ENCODE data around the gene PPP1R10.
A peak's percentile ranks its signal among the peaks of the same experiment; 100 is the strongest.
"Not testable (repeated sequence)": the region's sequence is repeated elsewhere in the genome, so short reads cannot be mapped to it uniquely, and the experiment has no call there.

Gene PPP1R10

GRCh38 chr6:30597315-30598144 lies 19.5 kb downstream of the PPP1R10 start:
- DNase-seq, result not testable (repeated sequence)

- DNase-seq, result no peak
Measured at GRCh38 chr6:30592287-30592686, 24.8 kb downstream of the PPP1R10 start.

- no peak for DNase-seq
Measured at GRCh38 chr6:30591008-30591407, 26.0 kb downstream of the PPP1R10 start.

- DNase-seq, result no peak
Measured at GRCh38 chr6:30590509-30590908, 26.5 kb downstream of the PPP1R10 start.

- no peak for DNase-seq
Measured at GRCh38 chr6:30589754-30590358, 27.2 kb downstream of the PPP1R10 start.

- DNase-seq, result no peak
Measured at GRCh38 chr6:30583921-30584320, 33.1 kb downstream of the PPP1R10 start.

GRCh38 chr6:30578051-30578450 lies 39.0 kb downstream of the PPP1R10 start:
- no peak for DNase-seq

- DNase-seq, result no peak
Measured at GRCh38 chr6:30573113-30573512, 43.9 kb downstream of the PPP1R10 start.

- no peak for DNase-seq
Measured at GRCh38 chr6:30572148-30572547, 44.9 kb downstream of the PPP1R10 start.

GRCh38 chr6:30571762-30572082 lies 45.3 kb downstream of the PPP1R10 start:
- no peak for DNase-seq

- DNase-seq, result peak; percentile 58
Measured at GRCh38 chr6:30571075-30571761, 45.8 kb downstream of the PPP1R10 start, which contains the start of gene ABCF1. ABCF1 (plus strand) TSS chr6:30571442; CDS start chr6:30571488, 46 bp downstream.

GRCh38 chr6:30570740-30571074 lies 46.3 kb downstream of the PPP1R10 start:
- DNase-seq, result no peak

GRCh38 chr6:30570263-30570662 lies 46.8 kb downstream of the PPP1R10 start:
- no peak for DNase-seq

- no peak for DNase-seq
Measured at GRCh38 chr6:30568245-30568644, 48.8 kb downstream of the PPP1R10 start.

- DNase-seq, result no peak
Measured at GRCh38 chr6:30565772-30566171, 51.3 kb downstream of the PPP1R10 start.

- DNase-seq, result no peak
Measured at GRCh38 chr6:30564114-30564513, 52.9 kb downstream of the PPP1R10 start.

GRCh38 chr6:30562470-30563425 lies 54.3 kb downstream of the PPP1R10 start:
- DNase-seq, result no peak

GRCh38 chr6:30560930-30561329 lies 56.1 kb downstream of the PPP1R10 start:
- no peak for DNase-seq

- DNase-seq, result no peak
Measured at GRCh38 chr6:30557683-30557981, 59.4 kb downstream of the PPP1R10 start.

- no peak for DNase-seq
Measured at GRCh38 chr6:30556906-30557682, 59.9 kb downstream of the PPP1R10 start, which contains the start of gene PRR3. PRR3 (plus strand) TSS chr6:30557295; CDS start chr6:30557345, 50 bp downstream.

- peak; percentile 37 for DNase-seq
Measured at GRCh38 chr6:30556066-30556905, 60.8 kb downstream of the PPP1R10 start, which contains the start of gene GNL1. GNL1 (minus strand) TSS chr6:30556489; CDS start chr6:30556203, 286 bp downstream.

Measured in SIG-M5 (cell line).